GM12865 (cell line): ENCODE data around the gene UNKL.
"Not testable (repeated sequence)": the region's sequence is repeated elsewhere in the genome, so short reads cannot be mapped to it uniquely, and the experiment has no call there.

ENCODE experiments used
- DNase-seq: peaks from one replicate; pipeline ENCODE4 v3.0.0; 2010; ENCODE audit warnings: low read depth
- H3K4me3 ChIP-seq: 2 replicates; pipeline ENCODE4 v1.5.1; 2011; ENCODE audit warnings: mild to moderate bottlenecking, low read depth, low read length, control low read depth
- CTCF ChIP-seq: IDR thresholded peaks from 2 replicates; pipeline ENCODE4 v1.5.1; 2011; ENCODE audit warnings: low read length, control low read depth, low read depth, inconsistent platforms; ENCODE audit not compliant: insufficient read depth; ENCODE audit errors: missing control alignments

Gene UNKL

GRCh38 chr16:1333149-1333812 lies 81.2 kb downstream of the UNKL start, which contains the start of gene BAIAP3:
BAIAP3 (plus strand) TSS chr16:1333645; CDS start chr16:1338550, 4,905 bp downstream.
- no peak for TF ChIP-seq CTCF
- DNase-seq = peak; percentile 52
- no peak within 1 kb of the TSS; the same call in 1 of the 2 replicates for H3K4me3 ChIP-seq

DNA sequence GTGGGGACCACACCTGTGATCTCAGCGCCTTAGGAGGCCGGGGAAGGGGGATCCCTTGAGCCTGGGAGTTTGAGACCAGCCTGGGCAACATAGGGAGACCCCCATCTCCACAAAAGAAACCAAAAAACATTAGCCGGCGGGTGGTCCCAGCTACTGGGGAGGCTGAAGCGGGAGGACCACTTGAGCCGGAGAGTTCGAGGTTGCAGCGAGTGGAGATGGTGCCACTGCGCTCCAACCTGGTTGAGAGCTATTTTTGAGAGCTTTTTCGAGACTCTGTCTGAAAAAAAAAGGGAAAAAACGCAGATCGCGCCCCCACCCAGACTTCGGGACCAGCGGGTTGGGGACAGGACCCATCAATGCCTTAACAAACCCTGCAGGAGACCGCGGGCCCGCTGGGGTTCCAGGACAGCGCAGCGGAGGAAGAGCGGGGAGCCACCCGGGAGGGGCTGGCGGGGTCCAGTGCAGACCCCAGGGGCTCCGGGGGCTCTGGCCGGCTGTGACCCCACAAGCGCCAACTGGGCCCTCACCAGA lies 81.8 kb downstream of the UNKL start:
- no peak overlapping the region for H3K4me3 ChIP-seq
- TF ChIP-seq CTCF = no peak
- DNase-seq = no peak

- DNase-seq = peak; percentile 94
- peak overlapping the region; percentile 59 for H3K4me3 ChIP-seq
- no peak for TF ChIP-seq CTCF
Observed at GRCh38 chr16:1331712-1332617, 82.5 kb downstream of the UNKL start.

GRCh38 chr16:1330931-1331711 lies 83.4 kb downstream of the UNKL start:
- no peak for TF ChIP-seq CTCF
- DNase-seq = no peak
- peak overlapping the region; percentile 59 for H3K4me3 ChIP-seq

GRCh38 chr16:1330260-1330914 lies 84.1 kb downstream of the UNKL start:
- peak; percentile 55 for DNase-seq
- peak; percentile 62 for TF ChIP-seq CTCF
- H3K4me3 ChIP-seq = no peak overlapping the region

DNA sequence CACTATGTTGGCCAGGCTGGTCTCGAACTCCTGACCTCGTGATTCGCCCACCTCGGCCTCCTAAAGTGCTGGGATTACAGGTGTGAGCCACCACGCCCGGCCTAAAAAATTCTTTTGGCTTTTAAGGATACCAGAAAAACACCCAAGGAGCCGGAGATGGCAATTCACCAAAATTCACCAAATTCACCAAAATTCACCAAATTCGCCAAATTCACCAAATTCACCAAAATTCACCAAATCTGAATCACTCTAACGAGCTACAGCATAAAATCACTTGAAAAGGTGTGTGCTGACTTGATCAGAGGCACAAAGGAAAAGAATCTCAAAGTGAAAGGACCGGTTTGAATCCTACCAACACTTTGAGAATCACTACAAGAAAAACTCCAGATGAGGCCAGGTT lies 85.5 kb downstream of the UNKL start:
- not testable (repeated sequence) for H3K4me3 ChIP-seq, DNase-seq

DNA sequence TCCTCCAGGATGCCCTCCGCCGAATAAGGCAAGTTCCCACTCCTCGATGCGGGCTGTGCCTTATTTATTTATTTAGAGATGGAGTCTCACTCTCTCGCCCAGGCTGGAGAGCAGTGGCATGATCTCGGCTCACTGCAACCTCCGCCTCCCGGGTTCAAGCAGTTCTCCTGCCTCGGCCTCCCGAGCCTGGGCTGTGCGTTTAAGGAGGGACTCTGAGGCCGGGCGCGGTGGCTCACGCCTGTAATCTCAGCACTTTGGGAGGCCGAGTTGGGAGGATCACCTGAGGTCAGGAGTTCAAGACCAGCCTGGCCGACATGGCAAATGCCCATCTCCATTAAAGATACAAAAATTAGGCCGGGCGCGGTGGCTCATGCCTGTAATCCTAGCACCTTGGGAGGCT lies 86.4 kb downstream of the UNKL start:
- H3K4me3 ChIP-seq, DNase-seq: not testable (repeated sequence)
